HG03521 (cell line): Measurements from ENCODE around the gene LCMT1.

Source experiments
- ATAC-seq: cut with Tn5 transposase; IDR thresholded peaks from one replicate; pipeline ENCODE4 v1.9.1; 2021; ENCODE audit warnings: mild to moderate bottlenecking, moderate library complexity; ENCODE audit not compliant: unreplicated experiment

LCMT1 gene

DNA sequence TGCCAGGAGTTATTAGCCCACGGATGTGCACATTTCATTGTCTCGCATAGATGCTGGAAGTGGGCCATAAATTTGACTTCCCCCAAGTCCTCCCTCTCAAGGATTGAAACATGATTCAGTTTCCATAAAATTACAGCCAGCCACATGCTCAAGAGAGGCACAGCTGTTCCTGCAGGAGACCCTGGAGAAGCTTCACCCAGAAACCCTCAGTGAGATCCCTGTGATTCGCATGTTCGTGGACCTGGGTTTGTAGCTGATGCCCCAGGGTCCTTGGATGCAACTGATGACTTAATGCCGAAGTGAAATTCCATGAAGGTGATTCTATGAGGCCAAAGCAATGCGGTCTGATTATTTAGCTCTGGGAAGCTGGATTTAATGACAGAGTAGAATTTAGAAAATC lies 80.6 kb downstream of the LCMT1 start:
- no peak for ATAC-seq

DNA sequence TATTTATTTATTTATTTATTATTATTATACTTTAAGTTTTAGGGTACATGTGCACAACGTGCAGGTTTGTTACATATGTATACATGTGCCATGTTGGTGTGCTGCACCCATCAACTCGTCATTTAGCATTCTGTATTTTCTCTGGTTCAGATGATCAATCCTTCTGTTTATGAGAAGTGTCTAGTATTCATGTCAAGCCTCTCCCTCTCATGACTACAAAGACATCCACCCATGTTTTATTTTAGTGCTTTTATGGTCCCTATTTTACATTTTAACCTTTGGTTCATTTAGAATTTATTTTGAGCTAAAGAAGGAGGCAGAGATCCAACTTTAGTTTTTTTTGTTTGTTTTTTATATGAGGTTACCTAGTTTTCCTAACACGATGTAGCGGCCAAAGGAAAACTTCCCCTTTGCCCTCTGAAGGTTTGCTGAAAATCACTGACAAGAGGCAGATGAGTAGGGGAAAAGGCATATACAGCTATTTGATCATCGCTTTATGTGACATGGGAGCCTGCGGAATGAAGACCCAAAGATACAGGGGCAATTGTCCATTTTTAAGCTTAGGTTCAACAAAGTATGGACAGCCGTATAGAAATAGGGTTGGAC lies 82.8 kb downstream of the LCMT1 start:
- ATAC-seq = no peak

DNA sequence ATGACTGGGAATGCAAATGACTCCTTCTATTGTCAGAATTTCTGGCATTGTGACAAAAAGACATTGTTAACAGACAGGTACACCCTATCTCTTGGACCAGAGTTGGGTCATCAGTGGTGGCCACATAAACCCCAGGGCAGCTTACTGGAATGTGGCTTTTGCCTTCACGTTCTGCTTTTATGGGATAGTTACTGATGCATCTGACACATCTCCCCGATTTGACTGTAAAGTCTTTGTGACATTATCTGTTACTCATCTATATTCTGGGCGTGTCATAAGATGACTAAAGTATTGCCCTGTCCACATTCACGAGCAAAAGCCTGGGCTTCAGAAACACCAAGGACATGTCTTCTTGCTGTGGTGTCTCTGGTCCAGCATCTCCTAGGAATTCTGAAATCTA lies 86.5 kb downstream of the LCMT1 start:
- ATAC-seq = no peak

DNA sequence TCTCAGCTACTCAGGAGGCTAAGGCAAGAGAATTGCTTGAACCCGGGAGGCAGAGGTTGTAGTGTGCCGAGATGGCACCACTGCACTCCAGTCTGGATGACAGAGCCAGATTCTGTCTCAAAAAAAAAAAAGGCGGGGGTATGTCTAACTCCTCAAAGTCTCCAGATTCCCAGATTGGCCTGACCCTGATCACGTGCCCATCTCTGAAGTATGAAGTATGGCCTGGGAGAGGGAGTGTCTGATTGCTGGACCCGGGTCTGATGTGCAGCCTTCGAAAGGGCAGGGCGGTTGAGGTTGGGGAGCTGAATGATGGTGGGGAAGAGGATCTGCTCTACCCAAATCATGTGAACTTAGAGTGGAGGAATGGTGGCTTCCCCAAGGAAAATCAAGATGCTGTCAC lies 87.9 kb downstream of the LCMT1 start:
- ATAC-seq = no peak

DNA sequence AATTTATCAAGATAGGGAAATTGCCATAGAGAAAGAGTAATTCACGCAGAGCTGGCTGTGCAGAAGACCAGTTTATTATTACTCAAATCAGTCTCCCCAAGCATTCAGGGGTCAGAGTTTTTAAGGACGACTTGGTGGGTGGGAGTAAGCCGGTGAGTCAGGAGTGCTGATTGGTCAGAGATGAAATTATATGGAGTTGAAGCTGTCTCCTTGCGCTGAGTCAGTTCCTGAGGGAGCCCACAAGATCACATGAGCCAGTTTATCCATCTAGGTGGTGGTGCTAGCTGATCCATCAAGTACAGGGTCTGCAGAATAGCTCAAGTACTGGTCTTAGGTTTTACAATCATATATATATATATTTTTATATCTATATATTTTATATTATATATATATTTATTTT lies 99.2 kb downstream of the LCMT1 start:
- no peak for ATAC-seq

DNA sequence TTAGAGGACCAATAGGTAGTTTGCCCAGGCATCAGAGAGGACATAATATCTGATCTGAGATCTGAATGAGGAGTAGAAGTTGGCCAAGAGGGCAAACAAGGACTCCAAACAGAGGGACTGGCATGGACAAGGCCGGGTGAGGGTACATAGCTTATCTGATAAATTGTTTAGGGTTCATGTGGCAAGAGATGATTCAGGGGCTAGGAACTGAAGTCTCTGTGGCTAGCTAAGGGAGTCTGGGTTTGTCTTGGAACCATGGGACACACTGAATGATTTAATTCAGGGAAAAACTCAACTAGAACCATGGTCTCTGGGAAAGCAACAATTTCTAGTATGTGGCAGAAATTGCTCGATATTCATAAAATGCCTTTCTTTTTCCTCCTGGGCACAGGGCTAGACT lies 101.1 kb downstream of the LCMT1 start:
- ATAC-seq = no peak

DNA sequence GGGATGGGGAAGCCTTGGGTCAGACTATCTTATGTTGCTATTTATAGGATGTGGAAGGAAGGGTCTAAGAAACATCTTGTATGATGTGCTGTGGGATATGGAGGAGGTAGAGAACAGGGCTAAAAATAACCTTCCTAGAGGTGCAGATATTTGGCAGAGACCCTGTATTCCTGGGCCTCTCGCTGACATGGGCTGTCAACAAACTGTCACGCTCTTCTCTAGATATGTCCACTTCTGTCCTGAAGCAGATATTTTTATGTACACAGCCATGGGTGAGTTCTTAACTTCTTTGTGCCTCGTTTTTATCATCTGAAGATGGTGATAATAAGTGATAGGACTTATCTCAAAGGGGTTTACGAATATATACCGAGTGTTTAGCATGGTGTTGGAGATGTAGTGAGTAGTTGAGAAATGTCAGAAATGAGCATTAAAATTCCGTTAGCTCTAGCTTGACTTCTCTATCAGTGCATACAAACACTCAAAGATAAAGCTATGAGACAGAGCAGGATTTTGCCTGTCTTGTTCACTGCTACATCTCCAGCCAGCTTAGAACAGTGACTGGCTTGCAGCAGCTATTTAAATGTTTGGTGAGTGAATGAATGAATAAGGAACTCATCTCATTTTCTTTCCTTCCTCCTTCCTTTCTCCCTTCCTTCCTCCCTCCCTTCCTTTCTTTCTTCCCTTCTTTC lies 102.3 kb downstream of the LCMT1 start:
- ATAC-seq = no peak

DNA sequence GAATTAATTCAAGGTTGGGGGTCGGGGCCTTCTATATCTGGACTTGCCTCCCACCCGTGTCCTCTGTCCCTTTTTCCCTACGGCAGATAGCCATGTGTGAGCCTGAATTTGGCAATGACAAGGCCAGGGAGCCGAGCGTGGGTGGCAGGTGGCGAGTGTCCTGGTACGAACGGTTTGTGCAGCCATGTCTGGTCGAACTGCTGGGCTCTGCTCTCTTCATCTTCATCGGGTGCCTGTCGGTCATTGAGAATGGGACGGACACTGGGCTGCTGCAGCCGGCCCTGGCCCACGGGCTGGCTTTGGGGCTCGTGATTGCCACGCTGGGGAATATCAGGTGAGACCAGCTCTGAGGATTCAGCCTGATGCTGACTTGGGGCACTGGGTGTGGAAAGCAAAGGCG lies 105.6 kb downstream of the LCMT1 start:
- ATAC-seq = no peak

DNA sequence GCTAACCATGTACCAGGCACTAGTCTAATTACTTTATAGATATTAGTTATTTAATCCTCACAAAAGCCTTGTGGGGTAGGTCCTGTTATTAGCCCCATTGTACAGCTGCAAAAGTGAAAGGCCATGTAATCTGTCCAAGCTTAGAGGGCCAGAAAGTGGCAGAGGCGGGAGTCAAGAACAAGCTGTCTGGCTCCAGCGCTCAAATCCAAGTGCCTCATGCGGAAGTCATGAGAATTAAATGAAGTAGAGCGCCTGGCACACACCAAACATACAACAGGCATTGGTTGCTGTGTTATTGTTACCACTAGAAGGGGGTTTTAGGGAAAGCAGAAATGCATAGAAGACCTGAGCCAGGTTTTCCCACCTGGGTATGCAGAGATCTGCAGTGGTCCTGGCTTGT lies 106.4 kb downstream of the LCMT1 start:
- no peak for ATAC-seq

DNA sequence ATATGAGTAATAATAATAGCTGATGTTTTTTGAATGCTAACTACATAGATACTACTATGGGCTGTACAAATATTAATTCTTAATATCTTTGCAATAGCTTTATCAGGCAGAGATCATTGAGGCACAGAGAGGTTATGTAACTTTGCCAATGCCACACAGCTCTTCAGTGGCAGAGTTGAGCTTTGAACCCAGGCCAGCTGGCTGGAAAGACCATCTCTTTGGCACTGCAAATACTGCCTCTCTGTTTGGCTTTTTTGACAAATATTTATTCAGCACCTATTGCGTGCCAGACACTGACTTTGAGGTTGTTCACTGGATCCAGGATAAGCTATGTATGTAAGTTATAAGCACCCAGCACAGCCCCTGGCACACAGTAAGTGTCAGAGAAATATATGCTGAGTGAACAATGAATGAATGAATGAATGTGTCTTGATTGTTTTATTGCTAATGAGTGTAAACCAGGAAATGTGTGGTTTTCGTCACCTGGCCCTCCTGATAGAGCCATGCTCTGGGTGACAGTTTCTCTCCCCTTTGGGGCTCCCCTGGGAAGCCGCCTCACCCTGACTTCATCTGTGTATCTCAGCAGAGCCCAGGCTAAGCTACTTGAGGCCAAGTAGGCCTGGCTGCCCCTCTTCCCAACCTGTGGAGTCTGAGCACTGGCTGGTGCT lies 107.7 kb downstream of the LCMT1 start:
- ATAC-seq = no peak

DNA sequence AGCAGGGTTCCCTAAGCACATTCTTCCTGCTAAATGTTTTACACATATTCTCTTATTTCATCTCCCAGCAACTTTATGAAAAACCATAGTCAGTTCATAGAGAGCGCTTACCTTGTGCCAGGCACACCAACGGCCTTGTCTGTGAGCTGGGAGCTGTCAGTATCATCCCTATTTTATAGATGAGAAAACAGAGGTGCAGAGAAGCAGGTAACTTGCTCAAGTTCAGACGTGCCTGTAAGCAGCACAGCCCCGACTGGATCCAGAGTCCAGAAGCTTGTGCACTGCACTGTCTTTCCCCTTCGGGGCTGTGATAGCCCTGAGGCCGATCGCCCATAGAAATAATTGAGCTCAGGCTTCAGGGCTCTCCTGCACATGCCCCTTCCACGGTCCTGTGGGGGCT lies 111.4 kb downstream of the LCMT1 start:
- no peak for ATAC-seq

DNA sequence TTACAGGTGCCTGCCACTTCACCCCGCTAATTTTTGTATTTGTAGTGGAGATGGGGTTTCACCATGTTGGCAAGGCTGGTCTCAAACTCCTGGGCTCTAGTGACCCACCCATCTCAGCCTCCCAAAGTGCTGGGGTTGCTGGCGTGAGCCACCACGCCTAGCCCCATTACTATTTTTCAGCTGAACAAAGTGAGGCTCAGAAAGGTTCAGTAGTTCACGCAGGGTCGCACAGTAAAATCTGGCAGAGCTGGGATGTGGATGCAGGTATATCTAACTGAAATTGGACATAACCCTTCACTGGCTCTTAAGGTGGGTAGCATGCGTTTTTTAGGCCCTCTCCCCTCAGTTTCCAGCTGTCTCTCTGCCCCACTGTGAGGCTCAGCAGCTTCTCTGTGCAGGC lies 112.4 kb downstream of the LCMT1 start:
- no peak for ATAC-seq

DNA sequence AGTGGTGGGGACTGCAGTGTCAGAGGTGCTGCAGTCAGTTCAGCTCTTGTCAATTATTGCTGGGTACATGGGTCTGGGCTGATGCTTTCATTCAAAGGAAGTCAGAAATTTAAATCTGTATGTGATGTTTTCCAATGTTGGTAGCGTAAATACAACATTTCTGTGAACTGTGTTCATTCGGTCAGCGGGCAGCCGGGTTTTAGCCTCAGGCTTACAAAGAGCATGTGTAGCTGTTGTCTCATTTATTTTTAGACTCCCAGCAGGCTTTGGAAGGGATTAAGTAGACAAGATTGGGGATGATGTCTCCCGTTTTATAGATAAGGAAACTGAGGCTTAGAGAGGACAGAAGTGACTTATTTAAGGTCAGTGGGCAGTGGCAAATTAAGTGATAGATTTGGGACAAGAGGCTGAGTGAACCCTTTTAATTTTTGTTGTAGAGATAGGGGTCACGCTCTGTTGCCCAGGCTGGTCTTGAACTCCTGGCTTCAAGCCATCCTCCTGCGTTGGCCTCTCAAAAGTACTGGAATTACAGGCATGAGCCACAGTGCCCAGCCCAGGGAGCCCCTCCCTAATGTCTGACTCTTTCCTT lies 113.3 kb downstream of the LCMT1 start:
- ATAC-seq = no peak
